Islet precursor cell (in vitro differentiated cells): Measurements from ENCODE around the gene IL22RA1.

ENCODE experiments used
- DNase-seq: peaks from one replicate; pipeline ENCODE4 v3.0.0-alpha.2; 2018

Gene IL22RA1, protein sequence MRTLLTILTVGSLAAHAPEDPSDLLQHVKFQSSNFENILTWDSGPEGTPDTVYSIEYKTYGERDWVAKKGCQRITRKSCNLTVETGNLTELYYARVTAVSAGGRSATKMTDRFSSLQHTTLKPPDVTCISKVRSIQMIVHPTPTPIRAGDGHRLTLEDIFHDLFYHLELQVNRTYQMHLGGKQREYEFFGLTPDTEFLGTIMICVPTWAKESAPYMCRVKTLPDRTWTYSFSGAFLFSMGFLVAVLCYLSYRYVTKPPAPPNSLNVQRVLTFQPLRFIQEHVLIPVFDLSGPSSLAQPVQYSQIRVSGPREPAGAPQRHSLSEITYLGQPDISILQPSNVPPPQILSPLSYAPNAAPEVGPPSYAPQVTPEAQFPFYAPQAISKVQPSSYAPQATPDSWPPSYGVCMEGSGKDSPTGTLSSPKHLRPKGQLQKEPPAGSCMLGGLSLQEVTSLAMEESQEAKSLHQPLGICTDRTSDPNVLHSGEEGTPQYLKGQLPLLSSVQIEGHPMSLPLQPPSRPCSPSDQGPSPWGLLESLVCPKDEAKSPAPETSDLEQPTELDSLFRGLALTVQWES

DNA sequence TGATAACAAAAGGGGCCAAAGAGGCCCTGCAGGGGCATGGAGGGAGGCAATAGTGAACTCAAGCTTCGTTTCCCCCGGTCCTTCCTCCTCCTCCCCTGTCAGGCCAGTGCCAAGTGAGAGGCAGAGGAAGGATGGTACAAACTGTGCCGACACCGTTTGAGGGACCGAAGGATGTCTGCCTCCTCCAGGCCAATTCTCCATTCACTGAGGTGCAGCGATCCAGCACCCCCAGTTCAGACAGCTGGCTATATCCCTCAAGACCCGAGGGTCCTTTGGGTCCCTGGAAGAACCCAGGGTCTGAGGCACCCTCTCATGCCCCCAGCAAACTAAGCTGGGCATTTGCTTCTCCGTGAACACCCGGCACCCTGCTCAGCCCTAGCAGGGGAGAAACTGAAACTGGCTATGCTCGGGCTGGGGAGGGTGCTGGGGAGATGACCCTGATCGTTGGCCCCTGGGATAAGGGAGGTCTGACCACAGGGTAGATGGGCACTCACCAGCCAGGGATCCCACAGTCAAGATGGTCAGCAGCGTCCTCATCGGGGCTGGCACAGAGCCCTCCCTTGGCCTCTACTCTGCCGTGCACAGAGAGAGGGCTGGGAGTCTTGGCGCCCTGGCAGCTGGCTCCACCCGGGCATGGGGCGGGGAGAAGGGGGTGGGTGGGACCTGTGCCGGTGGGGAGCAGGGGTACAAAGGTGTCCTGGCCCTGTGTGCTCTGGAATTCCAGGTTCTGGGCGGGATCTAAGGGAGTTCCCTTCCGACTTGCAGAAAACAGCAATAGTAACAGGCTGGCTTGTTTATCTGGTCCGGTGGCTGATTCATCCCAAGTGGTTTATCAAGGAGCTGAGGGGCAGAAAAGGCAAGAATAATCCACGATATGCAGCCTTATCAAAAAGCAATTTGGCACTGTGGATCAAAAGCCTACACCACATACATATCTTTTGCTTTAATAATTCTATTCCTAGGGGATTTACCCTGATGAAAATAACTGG, at the start of gene IL22RA1:
TSS of gene IL22RA1 (minus strand) at position 595 of the 989 bp plus-strand sequence. CDS start at position 537, 58 bp downstream.
- DNase-seq: no peak

DNA sequence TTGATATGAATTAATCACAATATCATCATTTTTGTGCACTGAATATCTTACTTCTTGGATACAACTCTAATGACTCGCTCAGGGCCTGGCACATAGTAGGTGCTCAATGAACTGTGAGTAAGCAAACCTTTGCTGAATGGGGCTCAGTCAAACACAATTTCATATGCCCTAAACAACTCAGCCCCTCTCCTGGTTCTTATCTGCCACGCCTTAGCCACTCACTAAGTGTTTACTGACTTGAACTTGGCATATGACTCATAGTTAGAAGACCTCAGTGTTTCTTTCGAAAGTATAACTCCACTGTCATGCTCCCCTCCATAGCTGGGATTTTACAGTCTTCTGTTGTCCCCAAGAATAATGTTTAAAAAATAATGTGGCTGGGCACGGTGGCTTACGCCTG, 48.9 kb upstream of the IL22RA1 start:
- DNase-seq: no peak

- DNase-seq: no peak
Observed at GRCh38 chr1:24190983-24191461, 48.1 kb upstream of the IL22RA1 start.

DNA sequence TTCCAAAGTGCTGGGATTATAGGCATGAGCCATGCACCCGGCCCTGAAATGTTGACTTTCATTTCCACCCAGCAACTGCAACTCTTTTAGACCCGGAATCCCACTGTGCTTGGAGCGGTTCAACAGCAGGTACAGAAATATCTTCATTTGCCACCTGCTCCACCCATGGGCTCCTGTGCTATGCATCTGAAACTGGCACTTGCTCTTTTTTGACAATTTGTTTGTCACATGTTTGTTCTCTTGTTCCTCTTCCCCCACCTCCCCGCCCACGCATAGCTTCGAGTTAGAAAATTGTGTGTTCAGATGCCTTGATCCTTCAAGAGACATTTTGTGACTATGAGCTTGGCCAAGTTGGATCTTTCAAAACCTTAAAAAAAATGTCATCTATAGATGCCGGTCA, 46.6 kb upstream of the IL22RA1 start:
- DNase-seq: no peak

- DNase-seq: peak; percentile 90
Observed at GRCh38 chr1:24186993-24187790, 44.3 kb upstream of the IL22RA1 start, which contains the start of gene IFNLR1. IFNLR1 (minus strand) TSS chr1:24187289; CDS start chr1:24187248, 41 bp downstream.

- DNase-seq: no peak
Observed at GRCh38 chr1:24186711-24186992, 43.7 kb upstream of the IL22RA1 start.

- no peak for DNase-seq
Observed at GRCh38 chr1:24186031-24186710, 43.2 kb upstream of the IL22RA1 start.

GRCh38 chr1:24185076-24185475, 42.1 kb upstream of the IL22RA1 start:
- no peak for DNase-seq

GRCh38 chr1:24182061-24182460, 39.1 kb upstream of the IL22RA1 start:
- no peak for DNase-seq

DNA sequence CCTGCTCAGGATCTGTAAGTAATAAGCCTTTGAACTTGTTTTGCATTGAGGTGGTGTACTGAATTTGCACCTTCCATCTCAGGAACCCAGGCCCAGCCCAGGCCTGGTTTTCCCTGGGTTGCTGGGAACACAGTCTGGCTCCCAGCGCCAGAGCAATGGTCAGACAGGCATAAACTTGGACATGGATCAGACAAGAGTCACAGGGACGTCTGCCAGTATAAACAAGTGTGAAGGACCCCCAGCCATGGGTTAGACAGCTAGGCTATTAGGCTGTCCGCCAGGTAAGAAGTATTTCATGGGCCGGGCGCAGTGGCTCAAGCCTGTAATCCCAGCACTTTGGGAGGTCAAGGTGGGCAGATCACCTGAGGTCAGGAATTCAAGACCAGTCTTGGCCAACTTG, 38.7 kb upstream of the IL22RA1 start:
- no peak for DNase-seq

- DNase-seq: no peak
Observed at GRCh38 chr1:24180676-24181075, 37.7 kb upstream of the IL22RA1 start.

DNA sequence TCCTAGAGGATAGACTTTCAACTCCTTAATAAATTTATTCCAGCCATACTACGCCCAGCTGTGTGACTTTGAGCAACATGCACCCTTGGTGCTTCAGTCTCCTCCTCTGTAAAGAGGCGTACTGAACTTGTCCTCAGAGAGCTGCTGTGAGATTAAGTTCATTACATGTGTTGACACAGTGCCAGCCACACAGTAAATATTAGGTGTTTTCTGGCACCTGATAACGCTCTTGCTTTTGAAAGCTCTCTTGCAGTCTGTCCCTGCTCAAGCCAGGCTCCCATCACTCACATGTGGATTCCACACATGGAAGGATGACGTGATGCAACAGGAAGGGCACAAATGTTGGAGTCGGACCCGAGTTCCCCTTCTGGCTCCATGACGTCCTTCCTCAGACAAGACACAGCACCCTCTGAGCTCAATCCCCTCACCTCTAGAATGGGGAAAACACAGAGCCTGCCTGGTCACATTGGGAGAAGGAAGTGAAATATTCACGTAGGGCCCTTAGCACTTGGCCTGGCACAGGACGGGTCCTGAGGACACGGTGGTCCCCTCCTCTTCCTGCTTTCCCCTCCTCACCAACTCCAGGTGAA, 36.4 kb upstream of the IL22RA1 start:
- DNase-seq: no peak

GRCh38 chr1:24178407-24178806, 35.5 kb upstream of the IL22RA1 start:
- no peak for DNase-seq

DNA sequence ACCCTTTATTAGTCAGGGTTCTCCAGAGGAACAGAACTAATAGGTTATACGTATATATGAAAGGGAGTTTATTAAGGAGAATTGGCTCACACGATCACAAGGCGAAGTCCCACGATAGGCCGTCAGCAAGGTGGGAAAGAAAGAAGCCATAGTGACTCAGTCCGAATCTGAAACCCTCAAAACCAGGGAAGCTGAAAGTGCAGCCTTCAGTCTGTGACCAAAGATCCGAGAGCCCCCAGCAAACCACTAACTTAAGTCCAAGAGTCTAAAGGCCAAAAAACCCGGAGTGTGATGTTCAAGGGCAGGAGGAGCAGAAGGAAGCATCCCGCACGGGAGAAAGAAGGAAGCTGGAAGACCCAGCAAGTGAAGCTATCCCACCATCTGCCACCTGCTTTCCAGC, 34.2 kb upstream of the IL22RA1 start:
- DNase-seq: no peak

DNA sequence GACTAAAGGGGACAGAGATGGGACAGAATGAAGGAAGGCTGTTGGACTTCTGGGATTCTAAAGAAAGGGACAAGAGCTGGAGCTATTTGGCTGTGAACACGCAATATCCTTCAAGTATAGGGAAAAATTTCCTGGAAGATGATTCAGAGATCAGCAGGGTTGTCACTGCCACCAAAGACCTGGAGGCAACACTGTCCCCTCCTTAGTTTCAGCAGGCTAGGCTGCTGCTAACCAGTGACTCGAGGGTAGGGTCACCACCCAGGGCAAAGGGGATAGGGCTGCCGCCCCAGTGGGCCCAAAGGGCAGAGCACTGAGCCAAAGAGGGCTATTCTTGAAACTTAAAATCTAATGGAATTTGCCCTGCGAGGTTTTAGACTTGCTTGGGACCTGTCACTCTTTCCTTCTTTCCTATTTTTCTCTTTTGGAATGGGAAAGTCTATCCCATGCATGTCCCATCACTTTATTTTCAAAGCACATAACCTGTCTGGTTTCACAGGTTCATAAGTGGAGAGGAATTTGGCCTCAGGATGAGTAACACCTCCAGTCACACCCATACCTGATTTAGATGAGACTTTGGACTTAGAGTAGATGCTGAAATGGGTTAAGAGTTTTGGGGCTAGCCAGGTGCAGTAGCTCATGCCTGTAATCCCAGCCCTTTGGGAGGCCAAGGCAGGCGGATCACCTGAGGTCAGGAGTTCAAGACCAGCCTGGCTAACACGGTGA, 32.3 kb upstream of the IL22RA1 start:
- no peak for DNase-seq

- DNase-seq: no peak
Observed at GRCh38 chr1:24173638-24174575, 31.0 kb upstream of the IL22RA1 start.

GRCh38 chr1:24172598-24172997, 29.7 kb upstream of the IL22RA1 start:
- no peak for DNase-seq

DNA sequence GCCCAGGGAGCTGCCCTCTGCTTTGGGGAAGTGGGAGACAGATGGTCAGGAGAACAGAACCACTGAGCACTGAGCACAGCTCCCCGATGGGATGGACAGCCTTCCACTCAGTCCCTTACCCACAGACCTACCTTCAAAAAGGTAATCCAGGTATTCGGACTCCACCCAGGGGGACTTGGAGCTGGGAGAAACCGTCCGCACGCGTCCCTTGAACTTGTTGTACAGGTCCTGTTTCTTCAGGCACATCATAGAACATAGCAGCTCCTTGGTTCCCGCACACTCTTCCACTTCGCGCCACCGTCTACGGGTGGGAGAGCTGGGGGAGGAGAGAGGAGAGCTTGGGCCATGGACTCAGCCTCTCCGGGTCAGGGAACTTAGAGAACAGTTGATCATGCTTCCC, 26.3 kb upstream of the IL22RA1 start:
- DNase-seq: no peak

GRCh38 chr1:24168245-24168644, 25.3 kb upstream of the IL22RA1 start:
- no peak for DNase-seq

DNA sequence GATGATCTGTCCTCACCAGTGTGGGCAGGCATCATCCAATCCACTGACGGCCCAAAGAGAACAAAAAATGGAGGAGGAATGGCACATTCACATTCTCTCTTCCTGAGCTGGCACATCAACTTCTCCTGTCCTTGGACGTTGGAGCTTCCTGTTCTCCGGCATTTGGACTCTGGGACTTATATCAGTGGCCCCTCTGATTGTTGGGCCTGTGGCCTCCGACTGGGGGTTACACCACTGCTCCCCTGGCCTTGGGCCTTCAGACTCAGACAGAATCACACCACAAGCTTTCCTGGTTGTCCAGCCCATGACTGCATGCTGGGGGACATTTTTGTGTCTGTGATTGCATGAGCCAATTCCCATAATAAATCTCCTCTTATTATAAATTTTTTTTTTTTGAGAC, 24.1 kb upstream of the IL22RA1 start:
- DNase-seq: no peak
